Umbilical cord (tissue), 2 donors: ENCODE measurements around the gene EZH1. TPM values are rescaled to one million over a fixed set of nuclear protein-coding genes. Genes with fewer than 3 reads are reported as not detected.

ENCODE experiments used
- DNase-seq: peaks from one replicate; pipeline ENCODE4 v3.0.0-alpha.2; 2015; ENCODE audit warnings: low spot score
- total RNA-seq: library from RNA; depleted of rRNA; stranded (reverse); fragments of >200 nt; gene quantifications from one replicate; pipeline ENCODE4 v1.2.3, GENCODE V29; 2014; ENCODE audit warnings: low replicate concordance; ENCODE audit not compliant: insufficient read depth

EZH1 gene
- 43.6 TPM for total RNA-seq

- peak; percentile 94 for DNase-seq
Measured at GRCh38 chr17:42744806-42745617, at the start of gene EZH1. Gene EZH1, minus strand, starts transcription at chr17:42745040. Its CDS starts 16,099 bp downstream, at chr17:42728941.

DNA sequence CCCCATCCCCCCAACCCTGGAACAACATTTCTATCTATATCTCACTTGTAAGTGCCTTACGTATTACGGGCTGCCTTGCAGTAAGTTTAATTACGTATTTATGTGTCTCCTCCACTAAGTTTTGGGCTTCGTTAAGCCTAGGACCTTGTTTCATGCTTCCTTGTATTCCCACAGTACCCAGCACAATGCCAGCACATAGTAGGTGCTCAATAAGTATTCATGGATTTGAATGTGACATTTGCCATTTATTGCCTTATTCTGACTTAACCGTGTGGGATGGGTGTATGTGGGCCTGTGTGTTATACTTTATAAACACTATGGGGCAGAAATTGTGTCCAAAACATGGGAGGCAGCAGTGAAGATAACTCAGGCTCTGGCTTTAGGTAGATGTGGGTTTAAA is 47.7 kb upstream of the EZH1 start:
- DNase-seq, result no peak

DNA sequence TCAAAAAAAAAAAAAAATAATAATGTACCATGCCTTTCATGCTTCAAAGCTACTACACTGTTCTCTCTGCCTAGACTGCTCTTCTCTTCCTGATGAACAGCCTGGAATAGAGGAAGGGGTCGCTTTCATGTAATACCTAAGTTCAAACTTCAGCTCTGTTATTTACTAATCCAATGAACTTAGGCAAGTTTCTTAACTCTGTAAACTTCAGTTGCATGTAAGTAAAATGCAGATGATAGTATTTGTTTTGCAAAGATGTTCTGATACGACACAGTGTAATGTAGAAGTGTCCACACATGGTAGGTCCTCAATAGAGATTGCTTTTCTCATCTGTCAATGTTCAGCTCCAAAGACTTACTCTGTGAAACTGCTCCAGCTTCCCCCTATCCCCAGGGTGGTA is 47.1 kb upstream of the EZH1 start:
- DNase-seq, result no peak

DNA sequence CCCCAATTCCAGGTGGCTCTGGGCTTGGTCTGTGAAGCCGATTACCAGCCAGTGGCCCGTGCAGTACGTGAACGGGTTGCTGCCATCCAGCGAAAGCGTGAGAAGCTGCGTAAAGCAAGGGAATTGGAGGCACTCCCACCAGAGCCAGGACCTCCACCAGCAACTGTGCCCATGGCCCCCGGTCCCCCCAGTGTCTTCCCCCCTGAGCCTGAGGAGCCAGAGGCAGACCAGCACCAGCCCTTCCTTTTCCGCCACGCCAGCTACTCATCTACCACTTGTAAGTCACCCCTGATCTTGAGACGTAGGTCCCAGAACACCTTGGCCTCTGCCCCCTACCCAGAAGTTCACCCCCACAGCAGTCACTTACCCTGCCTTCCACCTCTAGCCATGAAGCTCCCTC is 42.4 kb upstream of the EZH1 start:
- no peak for DNase-seq

GRCh38 chr17:42784811-42785592 is 40.2 kb upstream of the EZH1 start:
- DNase-seq, result no peak

GRCh38 chr17:42784409-42784808 is 39.6 kb upstream of the EZH1 start:
- no peak for DNase-seq

GRCh38 chr17:42783791-42784138 is 38.9 kb upstream of the EZH1 start:
- no peak for DNase-seq

GRCh38 chr17:42783062-42783790 is 38.4 kb upstream of the EZH1 start:
- DNase-seq, result no peak

GRCh38 chr17:42782166-42783061 is 37.6 kb upstream of the EZH1 start:
- DNase-seq, result no peak

- no peak for DNase-seq
Measured at GRCh38 chr17:42781639-42782165, 36.9 kb upstream of the EZH1 start.

- DNase-seq, result no peak
Measured at GRCh38 chr17:42780851-42781638, 36.2 kb upstream of the EZH1 start.

DNA sequence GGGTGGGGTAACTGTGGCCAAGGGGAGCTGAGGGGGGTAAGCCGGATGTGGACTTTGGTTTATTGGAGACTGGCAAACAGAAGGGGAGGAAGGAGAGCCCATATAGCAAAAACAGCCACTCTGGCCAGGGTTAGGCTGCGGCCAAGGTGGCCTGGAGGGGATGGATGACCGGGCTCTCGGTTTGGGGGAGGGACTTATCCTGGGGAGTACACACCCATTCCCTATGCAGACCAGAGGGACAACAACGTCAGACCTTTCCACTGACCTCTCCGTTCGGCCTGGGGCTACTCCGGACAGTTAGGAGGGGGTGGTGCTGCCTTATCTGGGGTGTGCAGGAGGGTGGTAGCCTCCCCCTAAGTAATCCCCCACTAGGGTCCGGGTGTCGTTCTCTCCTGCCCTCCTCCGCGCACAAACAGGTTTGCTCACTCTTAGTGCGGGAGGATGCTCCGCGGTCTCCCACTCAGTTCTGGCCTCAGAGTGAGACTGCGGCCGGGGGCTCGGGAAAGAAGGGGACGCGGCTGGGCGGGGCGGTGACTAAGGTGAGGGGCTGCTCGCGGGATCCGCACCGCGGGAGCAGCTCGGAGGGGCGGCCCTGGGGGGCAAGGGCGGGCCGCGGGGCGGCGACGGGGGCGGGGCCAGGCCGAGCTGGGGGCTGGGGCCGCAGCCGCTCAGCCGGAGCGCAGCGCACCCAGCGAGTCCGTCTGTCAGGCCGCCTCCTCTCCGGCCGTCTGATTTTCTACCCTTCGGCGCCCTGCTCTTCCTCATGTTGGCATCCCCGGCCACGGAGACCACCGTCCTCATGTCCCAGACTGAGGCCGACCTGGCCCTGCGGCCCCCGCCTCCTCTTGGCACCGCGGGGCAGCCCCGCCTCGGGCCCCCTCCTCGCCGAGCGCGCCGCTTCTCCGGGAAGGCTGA is 35.4 kb upstream of the EZH1 start, which contains the start of gene WNK4:
WNK4 (plus strand) TSS at position 675 of the 915 bp plus-strand sequence; CDS start at position 764, 89 bp downstream.
- DNase-seq, result no peak

GRCh38 chr17:42779304-42779935 is 34.6 kb upstream of the EZH1 start:
- no peak for DNase-seq

DNA sequence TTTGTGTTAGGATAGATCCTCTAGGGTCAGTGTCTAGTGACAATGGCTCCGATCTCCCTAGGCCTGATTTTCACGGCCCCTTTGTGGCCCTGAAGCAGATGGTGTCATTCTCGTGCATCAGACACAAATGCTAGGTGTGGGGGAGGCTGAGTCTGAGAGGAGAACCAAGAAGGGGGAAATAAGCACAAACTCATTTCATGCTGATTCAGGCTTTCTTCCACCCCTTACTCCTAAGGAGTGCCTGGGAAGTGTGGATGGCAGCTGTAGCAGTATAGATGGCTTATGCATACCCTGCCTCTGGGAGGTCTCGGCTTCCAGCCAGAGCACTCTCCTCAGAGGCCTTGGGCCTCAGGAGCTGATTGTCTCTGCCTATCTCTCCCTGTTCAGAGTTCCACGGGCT is 33.7 kb upstream of the EZH1 start:
- no peak for DNase-seq

- no peak for DNase-seq
Measured at GRCh38 chr17:42775534-42776098, 30.8 kb upstream of the EZH1 start.

DNA sequence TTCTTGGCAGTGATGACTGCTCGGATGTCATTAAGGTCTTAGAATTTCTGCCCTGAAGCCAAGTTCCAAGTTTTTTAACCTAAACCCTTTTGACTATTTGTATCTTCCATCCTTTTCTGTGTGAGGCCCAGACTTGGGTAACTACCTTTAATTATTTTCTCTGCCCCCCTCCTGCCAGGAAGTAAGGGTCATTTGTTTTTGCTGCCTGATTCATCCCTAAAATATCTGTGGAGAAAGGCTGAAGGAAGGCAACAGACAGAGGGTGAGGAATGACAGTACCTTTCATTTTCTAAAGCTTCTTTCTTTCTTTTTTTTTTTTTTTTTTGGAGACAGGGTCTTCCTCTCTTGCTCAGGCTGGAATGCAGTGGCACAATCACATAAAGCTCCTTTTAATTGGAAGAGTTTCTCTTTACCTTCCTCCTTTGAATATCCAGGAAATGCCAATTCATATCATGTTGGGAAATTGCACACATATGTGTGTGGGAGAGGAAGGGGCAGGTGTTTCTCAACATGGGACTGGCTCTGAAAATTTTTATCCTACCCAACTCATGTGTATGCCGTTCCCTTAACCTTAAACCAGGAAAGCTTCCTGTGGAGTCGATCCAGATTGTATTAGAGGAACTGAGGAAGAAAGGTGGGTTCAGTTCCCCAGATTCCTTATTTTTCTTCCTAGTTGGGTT is 29.4 kb upstream of the EZH1 start:
- DNase-seq, result no peak

DNA sequence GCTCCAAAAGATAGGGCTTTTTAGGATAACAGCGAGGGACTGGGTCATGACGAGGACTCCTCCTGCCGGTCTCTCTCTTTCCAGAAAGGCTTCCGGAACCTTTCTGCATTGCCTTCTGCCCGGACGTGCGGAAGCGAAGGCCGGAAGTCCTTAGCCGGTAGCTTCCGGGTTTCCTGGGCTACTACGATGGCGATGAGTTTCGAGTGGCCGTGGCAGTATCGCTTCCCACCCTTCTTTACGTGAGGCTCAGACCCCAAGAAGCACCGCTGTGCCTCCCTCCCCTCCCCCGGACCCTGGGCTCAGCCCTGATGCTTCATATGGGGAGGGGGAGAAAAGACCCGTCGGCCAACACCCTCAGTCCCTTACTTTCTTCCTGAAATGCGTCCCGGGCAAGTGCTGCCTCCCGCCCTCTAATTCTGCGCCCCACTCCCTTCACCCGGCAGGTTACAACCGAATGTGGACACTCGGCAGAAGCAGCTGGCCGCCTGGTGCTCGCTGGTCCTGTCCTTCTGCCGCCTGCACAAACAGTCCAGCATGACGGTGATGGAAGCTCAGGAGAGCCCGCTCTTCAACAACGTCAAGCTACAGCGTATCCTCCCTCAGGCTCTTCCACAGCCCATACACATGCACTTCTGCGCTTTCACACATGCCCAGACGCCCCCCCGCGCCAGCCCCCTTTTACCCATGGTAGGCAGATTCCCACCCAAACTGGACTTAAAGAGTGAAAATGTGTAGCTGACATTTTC is 28.6 kb upstream of the EZH1 start, which contains the start of gene VPS25:
VPS25 (plus strand) TSS at position 160 of the 746 bp plus-strand sequence; CDS start at position 187, 27 bp downstream.
- DNase-seq, result peak; percentile 87
